Keratinocyte (primary cell): ENCODE data around the gene PAX8.

Experiments used
- CTCF ChIP-seq, 3 experiments: IDR thresholded peaks in 1 of 3; conservative IDR thresholded peaks in 1 of 3; optimal IDR thresholded peaks in 1 of 3; 2 replicates in 2 of 3; 3 replicates in 1 of 3; pipeline versions ENCODE3 to v1.5.1; 2011; ENCODE audit warnings: low read length in 3 of 3, mild to moderate bottlenecking in 3 of 3, moderate library complexity in 2 of 3, control low read depth in 1 of 3, inconsistent platforms in 1 of 3; ENCODE audit not compliant: insufficient read depth in 2 of 3; ENCODE audit errors: extremely low read depth in 1 of 3
- EZH2 ChIP-seq: IDR thresholded peaks from one replicate; pipeline ENCODE4 v1.6.1; 2012; ENCODE audit warnings: inconsistent platforms, mild to moderate bottlenecking, low read length, moderate library complexity

GRCh38 chr2:113203901-113204519 lies 74.7 kb downstream of the PAX8 start:
- TF ChIP-seq CTCF (optimal IDR thresholded peaks at IDR 0.05 in 1 of 3, IDR thresholded peaks at IDR 0.05 in 1 of 3, conservative IDR thresholded peaks at IDR 0.05 in 1 of 3; ENCODE audit: extremely low read depth in 1 of 3, insufficient read depth in 2 of 3, low read length in 3 of 3) (peak; percentile 93 to 100 (median 99)), EZH2 (no peak)
